ENCODE data around the gene AXIN2. TPM values are rescaled to one million over a fixed set of nuclear protein-coding genes. Genes with fewer than 3 reads are reported as not detected.

The AXIN2 gene
- total RNA-seq, 2 donors from 2014 or later = 8.7 to 29.8 TPM

DNA sequence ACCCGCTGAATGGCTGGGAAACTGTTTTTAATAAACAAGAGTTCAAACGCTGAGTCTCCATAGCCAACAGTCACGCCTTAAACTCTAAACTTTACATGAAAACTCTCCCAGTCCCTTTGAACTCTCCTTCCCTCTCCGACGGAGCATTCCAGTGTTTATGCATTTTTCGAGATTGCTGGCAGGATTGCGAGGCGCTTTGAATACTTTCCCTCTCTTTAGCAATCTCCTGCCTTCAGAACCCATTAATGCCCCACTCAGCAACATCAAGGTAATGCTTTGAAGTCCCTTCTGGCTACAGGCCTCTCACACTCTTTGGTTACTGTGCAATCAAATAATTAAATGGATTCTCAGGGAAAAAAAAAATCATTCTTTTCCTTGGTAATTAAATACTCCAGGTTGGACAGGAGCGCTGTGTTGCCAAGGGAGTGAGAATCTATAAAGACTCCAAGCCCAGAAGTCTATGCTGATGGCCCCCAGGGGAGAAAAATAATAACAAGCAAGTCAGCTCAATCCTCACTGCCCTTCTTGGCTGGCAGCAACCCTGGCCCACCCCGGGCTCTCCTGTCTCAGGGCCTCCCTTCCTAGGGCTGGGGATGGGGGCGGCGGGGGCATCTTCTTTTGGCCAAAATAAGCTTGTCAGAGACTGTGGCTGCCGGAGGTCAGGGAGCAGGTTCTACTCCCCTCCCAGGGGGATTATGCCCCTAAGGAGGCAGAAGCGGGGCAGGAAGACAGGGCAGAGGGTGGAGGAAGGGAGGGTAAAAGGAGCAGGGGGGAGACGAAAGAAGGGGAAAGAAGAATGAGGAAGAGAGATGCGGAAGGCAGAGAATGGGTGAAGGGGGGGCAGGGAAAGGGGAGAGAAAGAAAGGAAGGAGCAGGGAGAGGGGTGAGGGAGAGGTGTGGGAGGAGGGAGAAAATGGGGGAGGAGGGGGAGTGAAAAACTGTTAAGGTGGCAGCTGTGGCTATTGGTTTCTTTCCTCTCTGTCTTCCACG is 45.2 kb downstream of the AXIN2 start:
- TF ChIP-seq, protein P1, sequence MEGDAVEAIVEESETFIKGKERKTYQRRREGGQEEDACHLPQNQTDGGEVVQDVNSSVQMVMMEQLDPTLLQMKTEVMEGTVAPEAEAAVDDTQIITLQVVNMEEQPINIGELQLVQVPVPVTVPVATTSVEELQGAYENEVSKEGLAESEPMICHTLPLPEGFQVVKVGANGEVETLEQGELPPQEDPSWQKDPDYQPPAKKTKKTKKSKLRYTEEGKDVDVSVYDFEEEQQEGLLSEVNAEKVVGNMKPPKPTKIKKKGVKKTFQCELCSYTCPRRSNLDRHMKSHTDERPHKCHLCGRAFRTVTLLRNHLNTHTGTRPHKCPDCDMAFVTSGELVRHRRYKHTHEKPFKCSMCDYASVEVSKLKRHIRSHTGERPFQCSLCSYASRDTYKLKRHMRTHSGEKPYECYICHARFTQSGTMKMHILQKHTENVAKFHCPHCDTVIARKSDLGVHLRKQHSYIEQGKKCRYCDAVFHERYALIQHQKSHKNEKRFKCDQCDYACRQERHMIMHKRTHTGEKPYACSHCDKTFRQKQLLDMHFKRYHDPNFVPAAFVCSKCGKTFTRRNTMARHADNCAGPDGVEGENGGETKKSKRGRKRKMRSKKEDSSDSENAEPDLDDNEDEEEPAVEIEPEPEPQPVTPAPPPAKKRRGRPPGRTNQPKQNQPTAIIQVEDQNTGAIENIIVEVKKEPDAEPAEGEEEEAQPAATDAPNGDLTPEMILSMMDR (IDR thresholded peaks at IDR 0.05) = no peak
- H3K36me3 ChIP-seq = no peaks in the 10 kb centered on the region
- H3K27ac ChIP-seq = no peak overlapping the region
- DNase-seq (ENCODE audit: low spot score) = no peak
- no peak overlapping the region for H3K4me3 ChIP-seq
- H3K4me1 ChIP-seq = no peaks in the 10 kb centered on the region
- no peaks in the 10 kb centered on the region for H3K9me3 ChIP-seq
- no peaks in the 10 kb centered on the region for H3K27me3 ChIP-seq

DNA sequence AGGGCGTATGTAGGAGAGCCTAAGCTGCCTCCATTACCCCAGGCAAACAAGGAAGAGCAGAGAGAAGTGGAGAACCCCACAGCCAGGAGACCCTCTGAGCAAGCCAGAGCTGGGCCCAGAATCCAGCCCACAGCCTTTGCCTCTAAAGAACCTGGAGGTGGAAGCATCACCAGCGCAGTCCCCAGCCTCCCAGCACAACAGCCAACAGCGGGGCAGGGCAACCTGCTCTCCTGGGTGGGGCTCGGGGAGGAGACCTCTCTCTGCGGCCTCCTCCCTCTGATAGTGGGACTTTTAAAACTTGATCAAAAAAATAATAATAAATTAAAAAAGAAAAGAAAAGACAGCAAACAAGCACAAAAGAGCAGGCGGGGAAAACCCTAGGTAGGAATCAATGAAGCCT is 45.9 kb downstream of the AXIN2 start:
- H3K4me1 ChIP-seq = no peaks in the 10 kb centered on the region
- H3K27me3 ChIP-seq = no peaks in the 10 kb centered on the region
- H3K27ac ChIP-seq = no peak overlapping the region
- no peak for DNase-seq (ENCODE audit: low spot score)
- no peak overlapping the region for H3K4me3 ChIP-seq
- no peaks in the 10 kb centered on the region for H3K36me3 ChIP-seq
- TF ChIP-seq, protein P1 (IDR thresholded peaks at IDR 0.05) = no peak
- no peaks in the 10 kb centered on the region for H3K9me3 ChIP-seq

DNA sequence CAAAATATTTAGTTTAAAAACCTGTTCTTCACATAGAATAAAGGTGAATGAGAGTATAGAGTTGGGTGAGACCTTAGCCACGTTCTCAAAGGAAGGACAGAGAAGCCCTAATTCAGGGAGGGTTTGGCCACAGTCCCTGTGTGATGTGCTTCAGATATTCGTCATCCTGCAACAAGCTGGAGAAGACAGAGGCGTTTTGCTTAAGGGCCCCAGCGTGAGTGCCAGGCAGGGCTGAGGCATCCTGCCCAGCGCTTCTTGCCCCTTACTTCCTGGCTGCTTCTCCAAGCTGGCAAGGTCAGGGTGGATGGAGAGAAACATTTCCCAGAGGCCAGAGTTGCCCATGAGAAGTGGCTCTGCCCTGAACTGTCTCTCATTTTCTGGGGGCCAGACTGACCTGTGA is 46.9 kb downstream of the AXIN2 start:
- Histone ChIP-seq H3K4me3 (no peak overlapping the region), H3K36me3 (no peaks in the 10 kb centered on the region), H3K27ac (no peak overlapping the region), H3K27me3 (no peaks in the 10 kb centered on the region), H3K4me1 (no peaks in the 10 kb centered on the region), H3K9me3 (no peaks in the 10 kb centered on the region)
- no peak for DNase-seq (ENCODE audit: low spot score)
- TF ChIP-seq, protein P1 (IDR thresholded peaks at IDR 0.05) = no peak

DNA sequence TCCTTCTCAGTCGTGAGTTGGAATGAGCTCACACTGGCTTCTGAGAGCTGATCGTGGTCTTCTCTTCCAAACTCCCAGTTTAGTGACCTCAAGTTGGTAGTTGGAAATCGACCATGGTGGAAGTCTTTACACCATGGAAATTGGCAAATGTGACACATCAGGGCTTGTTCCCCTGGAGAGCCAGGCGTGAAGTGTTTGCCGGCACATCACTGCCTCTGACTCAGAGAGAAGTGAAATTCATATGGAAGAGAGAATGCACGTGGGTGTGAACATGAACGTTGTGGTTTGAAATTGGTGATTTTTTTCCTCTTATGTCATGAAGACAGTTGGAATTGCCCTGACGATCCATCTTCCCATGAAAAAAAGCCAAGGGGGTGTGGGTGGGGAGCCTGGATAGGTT is 47.4 kb downstream of the AXIN2 start:
- H3K27ac ChIP-seq = no peak overlapping the region
- DNase-seq (ENCODE audit: low spot score) = no peak
- TF ChIP-seq, protein P1 (IDR thresholded peaks at IDR 0.05) = no peak
- no peaks in the 10 kb centered on the region for H3K9me3 ChIP-seq
- H3K27me3 ChIP-seq = no peaks in the 10 kb centered on the region
- H3K4me1 ChIP-seq = no peaks in the 10 kb centered on the region
- no peak overlapping the region for H3K4me3 ChIP-seq
- H3K36me3 ChIP-seq = no peaks in the 10 kb centered on the region

DNA sequence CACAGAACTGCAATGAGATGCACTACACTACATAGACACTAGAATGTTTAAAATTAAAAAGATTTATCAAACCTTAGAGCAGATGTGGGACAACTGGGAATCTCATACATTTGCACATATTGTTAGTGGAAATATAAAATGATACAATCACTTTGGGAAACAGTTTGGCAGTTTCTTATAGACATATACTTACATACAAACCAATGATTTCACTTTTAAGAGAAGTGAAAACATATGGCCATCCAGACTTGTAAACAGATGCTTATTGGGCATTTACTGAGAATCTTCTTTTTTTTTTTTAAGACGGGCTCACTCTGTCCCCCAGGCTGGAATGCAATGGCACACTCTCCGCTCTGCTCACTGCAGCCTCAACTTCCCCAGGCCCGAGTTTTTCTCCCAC is 50.1 kb downstream of the AXIN2 start:
- Histone ChIP-seq H3K27me3 (no peaks in the 10 kb centered on the region), H3K9me3 (no peaks in the 10 kb centered on the region), H3K4me3 (no peak overlapping the region), H3K4me1 (no peaks in the 10 kb centered on the region), H3K36me3 (no peaks in the 10 kb centered on the region), H3K27ac (no peak overlapping the region)
- no peak for DNase-seq (ENCODE audit: low spot score)
- TF ChIP-seq, protein P1 (IDR thresholded peaks at IDR 0.05) = no peak

Data from right atrium auricular region (tissue), 2 donors.